22Rv1 (cell line): ENCODE measurements around the gene RGS6.

ENCODE experiments used
- ZFX ChIP-seq: fragments of 450-650 bp; IDR thresholded peaks from 2 replicates; pipeline ENCODE4 v1.6.1; 2017; ENCODE audit warnings: antibody characterized with exemption, borderline replicate concordance
- TF ChIP-seq, protein P1 (sequence below): fragments of 450-650 bp; IDR thresholded peaks from 2 replicates; pipeline ENCODE4 v1.5.1; 2017; ENCODE audit warnings: mild to moderate bottlenecking

DNA sequence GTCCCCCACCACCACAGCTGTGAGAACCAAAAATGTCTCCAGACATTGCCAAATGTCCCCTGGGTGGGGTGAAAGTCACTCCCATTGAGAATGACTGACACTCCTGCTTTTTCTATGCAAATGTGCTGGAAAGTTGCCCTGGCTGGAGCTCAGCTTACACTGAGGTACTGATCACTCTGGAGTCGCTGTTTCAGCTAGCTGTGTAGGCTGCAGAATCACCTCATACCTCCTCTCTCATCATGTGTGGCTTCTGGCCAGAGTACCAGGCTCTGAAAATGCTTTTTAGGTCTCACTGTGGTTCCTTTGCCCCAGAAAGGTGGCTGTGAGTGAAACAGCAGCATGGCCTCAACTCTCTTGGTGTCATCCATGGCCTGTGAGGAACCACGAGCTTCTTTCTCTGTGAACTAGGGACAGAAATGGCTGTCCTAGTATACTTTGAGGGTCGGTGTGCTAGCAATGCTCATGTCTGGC is 547.3 kb downstream of the RGS6 start:
- TF ChIP-seq, protein P1, sequence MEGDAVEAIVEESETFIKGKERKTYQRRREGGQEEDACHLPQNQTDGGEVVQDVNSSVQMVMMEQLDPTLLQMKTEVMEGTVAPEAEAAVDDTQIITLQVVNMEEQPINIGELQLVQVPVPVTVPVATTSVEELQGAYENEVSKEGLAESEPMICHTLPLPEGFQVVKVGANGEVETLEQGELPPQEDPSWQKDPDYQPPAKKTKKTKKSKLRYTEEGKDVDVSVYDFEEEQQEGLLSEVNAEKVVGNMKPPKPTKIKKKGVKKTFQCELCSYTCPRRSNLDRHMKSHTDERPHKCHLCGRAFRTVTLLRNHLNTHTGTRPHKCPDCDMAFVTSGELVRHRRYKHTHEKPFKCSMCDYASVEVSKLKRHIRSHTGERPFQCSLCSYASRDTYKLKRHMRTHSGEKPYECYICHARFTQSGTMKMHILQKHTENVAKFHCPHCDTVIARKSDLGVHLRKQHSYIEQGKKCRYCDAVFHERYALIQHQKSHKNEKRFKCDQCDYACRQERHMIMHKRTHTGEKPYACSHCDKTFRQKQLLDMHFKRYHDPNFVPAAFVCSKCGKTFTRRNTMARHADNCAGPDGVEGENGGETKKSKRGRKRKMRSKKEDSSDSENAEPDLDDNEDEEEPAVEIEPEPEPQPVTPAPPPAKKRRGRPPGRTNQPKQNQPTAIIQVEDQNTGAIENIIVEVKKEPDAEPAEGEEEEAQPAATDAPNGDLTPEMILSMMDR = no peak
- no peak for TF ChIP-seq ZFX
